Mononuclear cell (primary cell): ENCODE measurements around the gene FEM1B. TPM values are rescaled to one million over a fixed set of nuclear protein-coding genes. Genes with fewer than 3 reads are reported as not detected.
A peak's percentile ranks its signal among the peaks of the same experiment; 100 is the strongest.

ENCODE experiments used
- H3K27me3 ChIP-seq: 2 replicates; pipeline ENCODE4 v1.6.0; 2011; ENCODE audit warnings: low read length, control low read depth; ENCODE audit not compliant: insufficient read depth
- H3K4me1 ChIP-seq: 2 replicates; pipeline ENCODE4 v1.5.1; 2011; ENCODE audit warnings: mild to moderate bottlenecking, low read length, control low read depth; ENCODE audit not compliant: insufficient read depth
- H3K4me3 ChIP-seq: 2 replicates; pipeline ENCODE4 v1.5.1; 2011; ENCODE audit warnings: mild to moderate bottlenecking, low read length, moderate library complexity
- H3K9me3 ChIP-seq: 2 replicates; pipeline ENCODE4 v1.5.1; 2011; ENCODE audit warnings: low read depth, mild to moderate bottlenecking, control low read depth, low read length
- total RNA-seq: library from RNA; depleted of rRNA; stranded (reverse); fragments of >200 nt; gene quantifications from one replicate; pipeline ENCODE4 v1.2.3, GENCODE V29; 2012

The FEM1B gene
- total RNA-seq, 1 donor, result 88.2 TPM

DNA sequence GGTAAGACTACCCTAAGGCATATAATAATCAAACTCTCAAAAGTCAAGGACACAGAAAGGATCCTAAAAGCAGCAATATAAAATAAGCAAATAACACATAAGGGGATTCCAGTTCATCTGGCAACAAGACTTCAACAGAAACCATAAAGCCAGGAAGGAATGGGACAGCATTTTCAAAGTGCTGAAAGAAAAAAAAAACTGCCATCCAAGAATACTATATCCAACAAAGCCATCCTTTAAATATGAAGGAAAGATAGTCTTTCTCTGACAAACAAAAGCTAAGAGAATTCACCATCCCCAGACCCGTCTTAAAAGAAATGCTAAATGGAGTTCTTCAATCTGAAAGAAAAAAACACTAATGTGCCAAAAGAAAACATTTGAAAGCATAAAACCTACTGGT lies 33.3 kb upstream of the FEM1B start:
- peaks cover 10% of the 10 kb centered on the region for H3K4me1 ChIP-seq
- H3K27me3 ChIP-seq, result no peaks in the 10 kb centered on the region
- H3K4me3 ChIP-seq, result no peak overlapping the region
- H3K9me3 ChIP-seq, result peaks cover 4% of the 10 kb centered on the region

DNA sequence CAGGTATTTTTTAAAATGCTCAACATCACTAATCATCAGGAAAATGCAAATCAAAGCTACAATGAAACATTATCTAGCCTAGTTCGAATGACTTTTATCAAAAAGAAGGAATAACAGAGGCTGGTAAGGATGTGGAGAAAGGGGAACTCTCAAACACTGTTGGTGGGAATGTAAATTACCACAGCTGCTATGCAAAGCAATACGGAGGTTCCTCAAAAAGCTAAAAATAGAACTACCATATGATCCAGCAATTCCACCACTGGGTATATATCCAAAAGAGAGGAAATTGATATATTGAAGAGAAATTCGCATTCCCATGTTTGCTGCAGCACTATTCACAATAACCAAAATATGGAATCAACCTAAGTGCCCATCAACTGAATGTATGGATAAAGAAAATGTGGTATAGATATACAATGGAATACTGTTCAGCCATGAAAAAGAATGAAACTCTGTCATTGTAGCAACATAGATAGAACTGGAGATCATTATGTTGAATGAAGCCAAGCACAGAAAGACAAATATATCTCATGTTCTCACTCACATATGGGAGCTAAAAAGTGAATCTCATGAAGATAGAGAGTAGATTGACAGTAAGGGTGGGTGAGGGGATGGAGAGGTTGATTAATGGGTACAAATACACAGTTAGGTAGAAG lies 28.4 kb upstream of the FEM1B start:
- Histone ChIP-seq H3K27me3 (no peaks in the 10 kb centered on the region), H3K4me1 (peaks cover 15% of the 10 kb centered on the region), H3K4me3 (no peak overlapping the region), H3K9me3 (no peaks in the 10 kb centered on the region)

- no peaks in the 10 kb centered on the region for H3K9me3 ChIP-seq
- H3K4me3 ChIP-seq, result no peak overlapping the region
- H3K27me3 ChIP-seq, result no peaks in the 10 kb centered on the region
- H3K4me1 ChIP-seq, result peaks cover 30% of the 10 kb centered on the region
Measured at GRCh38 chr15:68252925-68253534, 24.5 kb upstream of the FEM1B start.

GRCh38 chr15:68256675-68257450 lies 20.7 kb upstream of the FEM1B start:
- Histone ChIP-seq H3K4me3 (peak overlapping the region; percentile 51), H3K9me3 (no peaks in the 10 kb centered on the region)

DNA sequence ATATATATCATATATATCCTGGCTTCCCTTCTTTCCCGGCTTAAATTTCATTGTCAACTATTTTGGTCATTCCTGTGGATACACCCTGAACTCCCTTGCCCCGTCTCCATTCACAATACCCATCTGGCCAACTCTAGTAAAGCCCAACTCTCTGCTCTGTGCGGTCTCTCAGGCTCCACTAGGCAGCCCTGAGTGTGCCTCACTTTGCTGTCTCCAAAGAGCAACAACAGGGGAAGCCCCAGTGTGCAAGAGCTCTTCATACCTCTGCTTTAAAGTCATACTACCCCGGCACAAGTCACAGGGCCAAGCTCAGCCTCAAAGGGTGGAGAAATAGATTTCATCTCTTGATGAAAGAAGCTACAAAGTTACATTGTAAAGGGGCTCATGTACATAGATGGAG lies 18.9 kb upstream of the FEM1B start:
- Histone ChIP-seq H3K4me3 (no peak overlapping the region), H3K27me3 (peaks cover 6% of the 10 kb centered on the region)

More at GRCh38 chr15:68256675-68257450, 20.7 kb upstream of the FEM1B start:
- Histone ChIP-seq H3K27me3 (no peaks in the 10 kb centered on the region), H3K4me1 (peaks cover 17% of the 10 kb centered on the region)

DNA sequence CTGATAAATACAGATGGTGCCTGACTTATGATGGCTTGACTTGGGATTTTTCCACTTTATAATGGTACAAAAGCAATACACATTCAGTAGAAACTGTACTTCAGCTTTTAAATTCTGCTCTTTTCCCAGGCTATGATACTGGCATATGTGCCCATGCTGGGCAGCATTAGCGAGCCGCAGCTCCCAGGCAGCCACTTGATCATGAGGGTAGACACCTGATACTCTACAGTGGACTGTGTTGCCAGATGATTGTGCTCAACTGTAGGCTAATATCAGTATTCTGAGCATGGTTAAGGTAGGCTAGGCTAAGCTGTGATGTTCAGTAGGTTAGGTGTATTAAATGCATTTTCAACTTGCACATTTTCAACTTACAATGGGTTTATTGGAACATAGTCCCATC lies 17.7 kb upstream of the FEM1B start:
- H3K4me3 ChIP-seq, result no peak overlapping the region

More for the DNA sequence above, 18.9 kb upstream of the FEM1B start:
- Histone ChIP-seq H3K9me3 (no peaks in the 10 kb centered on the region), H3K4me1 (peaks cover 17% of the 10 kb centered on the region)

DNA sequence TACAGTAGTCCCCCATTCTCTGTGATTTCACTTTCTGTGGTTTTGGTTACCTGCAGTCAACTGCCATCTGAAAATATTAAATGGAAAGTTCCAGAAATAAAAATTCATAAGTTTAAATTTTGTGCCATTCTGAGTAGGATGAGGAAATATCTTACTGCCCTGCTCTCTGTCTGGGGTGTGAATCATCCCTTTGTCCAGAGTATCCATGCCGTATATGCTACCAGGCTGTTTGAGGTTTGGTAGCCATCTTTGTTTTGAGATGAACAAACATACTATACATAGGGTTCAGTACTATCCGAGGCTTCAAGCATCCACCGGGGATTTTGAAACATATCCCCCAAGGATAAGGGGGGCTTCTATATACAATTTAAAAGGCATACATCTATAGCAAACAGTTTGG lies 16.3 kb upstream of the FEM1B start:
- H3K9me3 ChIP-seq, result no peaks in the 10 kb centered on the region
- peaks cover 23% of the 10 kb centered on the region for H3K27me3 ChIP-seq
- peaks cover 16% of the 10 kb centered on the region for H3K4me1 ChIP-seq
- H3K4me3 ChIP-seq, result no peak overlapping the region

More for the DNA sequence above, 17.7 kb upstream of the FEM1B start:
- Histone ChIP-seq H3K27me3 (peaks cover 18% of the 10 kb centered on the region), H3K9me3 (no peaks in the 10 kb centered on the region), H3K4me1 (peaks cover 17% of the 10 kb centered on the region)

- Histone ChIP-seq H3K27me3 (peaks cover 28% of the 10 kb centered on the region), H3K4me1 (peaks cover 9% of the 10 kb centered on the region), H3K4me3 (no peak overlapping the region), H3K9me3 (no peaks in the 10 kb centered on the region)
Measured at GRCh38 chr15:68261980-68262379, 15.6 kb upstream of the FEM1B start.

GRCh38 chr15:68262514-68263356 lies 14.8 kb upstream of the FEM1B start:
- Histone ChIP-seq H3K27me3 (peaks cover 33% of the 10 kb centered on the region), H3K9me3 (no peaks in the 10 kb centered on the region), H3K4me3 (no peak overlapping the region), H3K4me1 (peaks cover 3% of the 10 kb centered on the region)

DNA sequence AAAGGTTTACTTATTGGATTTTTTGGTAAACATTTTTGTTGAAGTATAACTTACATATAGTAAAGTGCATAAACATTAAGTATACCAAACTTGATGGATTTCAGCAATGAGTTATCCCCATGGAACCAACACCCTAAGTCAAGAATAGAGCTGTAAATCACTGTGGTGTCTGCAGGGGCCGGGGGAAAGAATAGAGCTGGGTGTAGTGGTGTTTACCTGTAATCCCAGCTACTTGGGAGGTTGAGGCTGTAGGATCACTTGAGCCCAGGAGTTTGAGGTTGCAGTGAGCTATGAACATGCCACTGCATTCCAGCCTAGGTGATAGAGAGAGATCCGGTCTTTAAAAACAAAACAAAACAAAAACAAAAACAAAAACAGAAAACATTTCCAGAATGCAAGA lies 13.3 kb upstream of the FEM1B start:
- H3K9me3 ChIP-seq, result no peaks in the 10 kb centered on the region
- H3K27me3 ChIP-seq, result peaks cover 33% of the 10 kb centered on the region
- no peak overlapping the region for H3K4me3 ChIP-seq
- H3K4me1 ChIP-seq, result no peaks in the 10 kb centered on the region

GRCh38 chr15:68265081-68265480 lies 12.5 kb upstream of the FEM1B start:
- Histone ChIP-seq H3K4me1 (no peaks in the 10 kb centered on the region), H3K27me3 (peaks cover 33% of the 10 kb centered on the region), H3K4me3 (no peak overlapping the region), H3K9me3 (no peaks in the 10 kb centered on the region)

GRCh38 chr15:68265674-68266073 lies 11.9 kb upstream of the FEM1B start:
- H3K9me3 ChIP-seq, result no peaks in the 10 kb centered on the region
- no peaks in the 10 kb centered on the region for H3K4me1 ChIP-seq
- H3K4me3 ChIP-seq, result no peak overlapping the region
- peaks cover 33% of the 10 kb centered on the region for H3K27me3 ChIP-seq

- no peak overlapping the region for H3K4me3 ChIP-seq
- H3K9me3 ChIP-seq, result no peaks in the 10 kb centered on the region
- peaks cover 28% of the 10 kb centered on the region for H3K27me3 ChIP-seq
- H3K4me1 ChIP-seq, result no peaks in the 10 kb centered on the region
Measured at GRCh38 chr15:68268405-68268804, 9.1 kb upstream of the FEM1B start.

DNA sequence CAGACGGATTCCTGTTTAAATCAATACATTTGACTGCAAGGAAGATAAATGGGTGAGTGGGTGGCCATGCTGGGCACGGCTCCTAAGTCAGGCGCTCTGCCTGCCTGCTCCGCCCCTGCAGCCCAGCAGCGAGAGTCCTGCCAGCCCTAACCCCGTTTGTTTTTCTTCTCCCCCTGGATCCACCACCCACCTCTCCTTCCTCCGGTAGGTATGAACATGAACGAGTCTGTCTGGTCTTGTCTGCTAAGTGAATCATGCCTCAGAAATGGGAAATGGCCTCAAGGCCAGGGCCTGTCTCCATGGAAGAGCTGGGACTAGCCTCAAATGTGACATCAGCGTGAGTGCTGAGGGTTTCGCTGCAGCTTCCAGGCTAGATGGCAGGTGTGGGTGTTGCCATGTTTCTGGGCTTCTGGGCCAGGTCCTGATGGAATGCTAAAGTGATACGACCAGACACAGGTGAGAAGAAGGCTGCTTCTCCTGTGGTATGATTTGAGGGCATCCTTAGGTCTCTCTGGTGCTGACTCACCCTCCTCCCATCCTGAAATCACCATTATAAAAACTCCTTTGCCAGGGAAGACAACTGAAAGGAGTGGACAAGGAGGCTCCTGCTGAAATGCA lies 5.6 kb upstream of the FEM1B start:
- H3K4me1 ChIP-seq, result peaks cover 9% of the 10 kb centered on the region
- peaks cover 5% of the 10 kb centered on the region for H3K27me3 ChIP-seq
- no peak overlapping the region for H3K4me3 ChIP-seq
- H3K9me3 ChIP-seq, result no peaks in the 10 kb centered on the region
